Right ventricle myocardium inferior (tissue), 1 donor: Measurements from ENCODE around the gene XRN2. TPM values are rescaled to one million over a fixed set of nuclear protein-coding genes. Genes with fewer than 3 reads are reported as not detected.

ENCODE experiments used
- ATAC-seq: fragments of 200-7000 bp; cut with Tn5 transposase; one replicate; pipeline ENCODE4 v1.9.1; 2020; ENCODE audit warnings: mild to moderate bottlenecking, moderate library complexity
- DNase-seq: peaks from one replicate; pipeline ENCODE4 v3.0.0; 2021; ENCODE audit errors: missing footprints
- intact Hi-C: fragments of 100-400 bp; cut with DNase I; formaldehyde crosslinking; loops from one replicate; pipeline ENCODE4 v1.11.0; 2022
- long read RNA-seq: library from polyadenylated mRNA; unstranded; transcript quantifications from one replicate; pipeline ENCODE4 v2.0.0, GENCODE V29; 2021
- total RNA-seq: library from RNA; stranded (reverse); fragmentation: NEBNext Ultra II Directional; extraction: Animal tissue kit (Norgen Biotek cat#: 25700); gene quantifications from one replicate; pipeline ENCODE4 v1.2.1, GENCODE V29; 2021
- donor health status: DM: no; HTN: yes; CAD: no; lungs with severe emphysema.

XRN2 gene
- total RNA-seq, result 30.9 TPM
- long read RNA-seq, transcript XRN2-201 (30 exons, 3,437 nt), result major isoform, 30 of 43 reads
- long read RNA-seq, partial matches to known transcripts, result 5 of 43 reads
- long read RNA-seq, other reads (novel, unspliced or antisense), result 8 of 43 reads

GRCh38 chr20:21303061-21303871 is at the start of gene XRN2:
Gene XRN2, plus strand, starts transcription at chr20:21303331. Its CDS starts 68 bp downstream, at chr20:21303399.
- ATAC-seq, result peak; percentile 99
- intact Hi-C loops, result loop anchor here (5.0 kb wide), 2 partner anchors 66 to 176 kb away; partner anchors contain the start of gene KIZ
- peak; percentile 99 for DNase-seq

GRCh38 chr20:21257192-21257591 is 45.9 kb upstream of the XRN2 start:
- intact Hi-C loops, result no loop called here
- no peak for DNase-seq
- no peak for ATAC-seq

- intact Hi-C loops, result no loop called here
- ATAC-seq (no peak), DNase-seq (no peak)
Observed at GRCh38 chr20:21258411-21258810, 44.7 kb upstream of the XRN2 start.

GRCh38 chr20:21259346-21259745 is 43.8 kb upstream of the XRN2 start:
- no peak for DNase-seq
- no peak for ATAC-seq
- intact Hi-C loops, result no loop called here

GRCh38 chr20:21262812-21263211 is 40.3 kb upstream of the XRN2 start:
- intact Hi-C loops, result no loop called here
- no peak for DNase-seq
- no peak for ATAC-seq

GRCh38 chr20:21265261-21266190 is 37.6 kb upstream of the XRN2 start:
- ATAC-seq (no peak), DNase-seq (no peak)
- intact Hi-C loops, result no loop called here

- DNase-seq (no peak), ATAC-seq (no peak)
- intact Hi-C loops, result no loop called here
Observed at GRCh38 chr20:21266191-21266536, 37.0 kb upstream of the XRN2 start.

GRCh38 chr20:21269772-21270171 is 33.4 kb upstream of the XRN2 start:
- intact Hi-C loops, result no loop called here
- DNase-seq (no peak), ATAC-seq (no peak)

- intact Hi-C loops, result no loop called here
- DNase-seq (no peak), ATAC-seq (no peak)
Observed at GRCh38 chr20:21270806-21271205, 32.3 kb upstream of the XRN2 start.

- DNase-seq (no peak), ATAC-seq (no peak)
- intact Hi-C loops, result no loop called here
Observed at GRCh38 chr20:21272279-21272678, 30.9 kb upstream of the XRN2 start.

GRCh38 chr20:21272679-21273078 is 30.5 kb upstream of the XRN2 start:
- intact Hi-C loops, result no loop called here
- ATAC-seq, result no peak
- DNase-seq, result no peak

GRCh38 chr20:21273755-21274386 is 29.3 kb upstream of the XRN2 start:
- intact Hi-C loops, result no loop called here
- DNase-seq (no peak), ATAC-seq (no peak)

- intact Hi-C loops, result no loop called here
- no peak for DNase-seq
- ATAC-seq, result no peak
Observed at GRCh38 chr20:21278829-21279228, 24.3 kb upstream of the XRN2 start.

GRCh38 chr20:21279706-21280521 is 23.2 kb upstream of the XRN2 start:
- intact Hi-C loops, result no loop called here
- no peak for ATAC-seq
- DNase-seq, result no peak

GRCh38 chr20:21280522-21281016 is 22.6 kb upstream of the XRN2 start:
- intact Hi-C loops, result no loop called here
- no peak for DNase-seq
- ATAC-seq, result no peak

- intact Hi-C loops, result no loop called here
- no peak for ATAC-seq
- DNase-seq, result no peak
Observed at GRCh38 chr20:21286775-21287174, 16.4 kb upstream of the XRN2 start.

- DNase-seq (no peak), ATAC-seq (no peak)
- intact Hi-C loops, result no loop called here
Observed at GRCh38 chr20:21288587-21289370, 14.4 kb upstream of the XRN2 start.

- no peak for ATAC-seq
Observed at GRCh38 chr20:21289651-21290050, 13.5 kb upstream of the XRN2 start.

More at GRCh38 chr20:21289651-21290050, 13.5 kb upstream of the XRN2 start:
- no peak for DNase-seq
- intact Hi-C loops, result no loop called here
